Iris pigment epithelial cell (primary cell): Measurements from ENCODE around the gene FBXO31.

Experiments used
- DNase-seq: peaks from one replicate; pipeline ENCODE4 v3.0.0-alpha.2; 2011; ENCODE audit warnings: low read depth

The FBXO31 gene

GRCh38 chr16:87383505-87384161, at the start of gene FBXO31:
TSS of gene FBXO31 (minus strand) at chr16:87383776. CDS start at chr16:87383744, 32 bp downstream.
- DNase-seq: peak; percentile 90

GRCh38 chr16:87432330-87432915, 48.8 kb upstream of the FBXO31 start:
- DNase-seq: no peak

GRCh38 chr16:87431926-87432325, 48.4 kb upstream of the FBXO31 start:
- DNase-seq: peak; percentile 88

- no peak for DNase-seq
Measured at GRCh38 chr16:87426423-87427215, 43.0 kb upstream of the FBXO31 start.

- DNase-seq: no peak
Measured at GRCh38 chr16:87425941-87426340, 42.4 kb upstream of the FBXO31 start.

GRCh38 chr16:87424266-87424665, 40.7 kb upstream of the FBXO31 start:
- no peak for DNase-seq

GRCh38 chr16:87423429-87423828, 39.9 kb upstream of the FBXO31 start:
- DNase-seq: no peak

- no peak for DNase-seq
Measured at GRCh38 chr16:87422106-87422505, 38.5 kb upstream of the FBXO31 start.

- DNase-seq: no peak
Measured at GRCh38 chr16:87421003-87421912, 37.7 kb upstream of the FBXO31 start.

- no peak for DNase-seq
Measured at GRCh38 chr16:87420026-87421002, 36.7 kb upstream of the FBXO31 start.

- no peak for DNase-seq
Measured at GRCh38 chr16:87418644-87419043, 35.1 kb upstream of the FBXO31 start.

GRCh38 chr16:87418216-87418615, 34.6 kb upstream of the FBXO31 start:
- DNase-seq: no peak

GRCh38 chr16:87417528-87417910, 33.9 kb upstream of the FBXO31 start:
- no peak for DNase-seq

- peak; percentile 67 for DNase-seq
Measured at GRCh38 chr16:87416826-87417527, 33.4 kb upstream of the FBXO31 start.

- DNase-seq: no peak
Measured at GRCh38 chr16:87415441-87415840, 31.9 kb upstream of the FBXO31 start.

- DNase-seq: no peak
Measured at GRCh38 chr16:87414251-87414680, 30.7 kb upstream of the FBXO31 start.

- DNase-seq: no peak
Measured at GRCh38 chr16:87412996-87413421, 29.4 kb upstream of the FBXO31 start.

- no peak for DNase-seq
Measured at GRCh38 chr16:87412371-87412995, 28.9 kb upstream of the FBXO31 start.

GRCh38 chr16:87411375-87412271, 28.0 kb upstream of the FBXO31 start:
- no peak for DNase-seq
